ENCODE measurements around the gene ADARB1. TPM values are rescaled to one million over a fixed set of nuclear protein-coding genes. Genes with fewer than 3 reads are reported as not detected.

The ADARB1 gene
- total RNA-seq, 4 donors from 2014 or later, result 6.8 to 32.2 (median 17.3) TPM

- TF ChIP-seq POLR2A (IDR thresholded peaks at IDR 0.05) (no peak), POLR2AphosphoS5 (IDR thresholded peaks at IDR 0.05) (no peak), EP300 (IDR thresholded peaks at IDR 0.05; ENCODE audit: low read depth) (no peak), CTCF (IDR thresholded peaks at IDR 0.05) (no peak)
- in situ Hi-C loops (cut with MboI; ENCODE audit: low pct_ligation_motif_present in 1 of 4, low pct_unique_long_range_greater_than_20kb in 1 of 4, low sequenced_read_pairs in 3 of 4) (loop anchor here in 1 of 4 donors (25.0 kb wide), 1 partner anchor 301 kb away; no protein-coding TSS in a partner anchor), intact Hi-C loops (cut with DNase I; ENCODE audit: low total_unique reads) (no loop called here)
- no peak for DNase-seq
- Histone ChIP-seq H3K9me3 (no peaks in the 10 kb centered on the region), H3K27me3 (no peaks in the 10 kb centered on the region), H3K36me3 (no peaks in the 10 kb centered on the region), H3K27ac (no peak overlapping the region), H3K4me3 (no peak overlapping the region), H3K4me1 (no peaks in the 10 kb centered on the region)
- WGBS, 2 donors (ENCODE audit: low coverage in 1 of 2), result 78% methylated on average over 16 of the region's 18 CpGs; no CpG with 5 or more reads in 1 of the 2 donors
Measured at GRCh38 chr21:45161038-45161945, 86.9 kb downstream of the ADARB1 start.

GRCh38 chr21:45162115-45162514 lies 87.7 kb downstream of the ADARB1 start:
- no peaks in the 10 kb centered on the region for H3K36me3 ChIP-seq
- H3K27ac ChIP-seq, result no peak overlapping the region
- H3K4me3 ChIP-seq, result no peak overlapping the region
- intact Hi-C loops (cut with DNase I; ENCODE audit: low total_unique reads) (no loop called here), in situ Hi-C loops (cut with MboI; ENCODE audit: low pct_ligation_motif_present in 1 of 4, low pct_unique_long_range_greater_than_20kb in 1 of 4, low sequenced_read_pairs in 3 of 4) (loop anchor here in 1 of 4 donors (25.0 kb wide), 1 partner anchor 300 kb away; no protein-coding TSS in a partner anchor)
- no peak for DNase-seq
- H3K4me1 ChIP-seq, result peaks cover 0 to 5% (median 2%) of the 10 kb centered on the region in 4 donors
- 99% methylated on average over 7 of the region's 8 CpGs; no CpG with 5 or more reads in 1 of the 2 donors for WGBS, 2 donors (ENCODE audit: low coverage in 1 of 2)
- H3K27me3 ChIP-seq, result no peaks in the 10 kb centered on the region
- H3K9me3 ChIP-seq, result no peaks in the 10 kb centered on the region
- TF ChIP-seq CTCF (IDR thresholded peaks at IDR 0.05) (no peak), POLR2AphosphoS5 (IDR thresholded peaks at IDR 0.05) (no peak), EP300 (IDR thresholded peaks at IDR 0.05; ENCODE audit: low read depth) (no peak), POLR2A (IDR thresholded peaks at IDR 0.05) (no peak)

GRCh38 chr21:45162809-45163208 lies 88.4 kb downstream of the ADARB1 start:
- H3K4me3 ChIP-seq, result no peak overlapping the region
- H3K27me3 ChIP-seq, result no peaks in the 10 kb centered on the region
- no peaks in the 10 kb centered on the region for H3K36me3 ChIP-seq
- in situ Hi-C loops (cut with MboI; ENCODE audit: low pct_ligation_motif_present in 1 of 4, low pct_unique_long_range_greater_than_20kb in 1 of 4, low sequenced_read_pairs in 3 of 4), result loop anchor here in 1 of 4 donors (25.0 kb wide), 1 partner anchor 299 kb away; no protein-coding TSS in a partner anchor
- intact Hi-C loops (cut with DNase I; ENCODE audit: low total_unique reads), result no loop called here
- 93% methylated on average over 5 of the region's 5 CpGs; no CpG with 5 or more reads in 1 of the 2 donors for WGBS, 2 donors (ENCODE audit: low coverage in 1 of 2)
- peaks cover 0 to 11% (median 3%) of the 10 kb centered on the region in 4 donors for H3K4me1 ChIP-seq
- no peaks in the 10 kb centered on the region for H3K9me3 ChIP-seq
- no peak overlapping the region for H3K27ac ChIP-seq
- TF ChIP-seq EP300 (IDR thresholded peaks at IDR 0.05; ENCODE audit: low read depth), result no peak
- DNase-seq, result no peak

GRCh38 chr21:45163413-45164123 lies 89.2 kb downstream of the ADARB1 start:
- H3K9me3 ChIP-seq, result no peaks in the 10 kb centered on the region
- H3K27ac ChIP-seq, result no peak overlapping the region
- 93% methylated on average over 11 of the region's 12 CpGs; no CpG with 5 or more reads in 1 of the 2 donors for WGBS, 2 donors (ENCODE audit: low coverage in 1 of 2)
- peaks cover 0 to 11% (median 3%) of the 10 kb centered on the region in 4 donors for H3K4me1 ChIP-seq
- in situ Hi-C loops (cut with MboI; ENCODE audit: low pct_ligation_motif_present in 1 of 4, low pct_unique_long_range_greater_than_20kb in 1 of 4, low sequenced_read_pairs in 3 of 4), result loop anchor here in 1 of 4 donors (25.0 kb wide), 1 partner anchor 299 kb away; no protein-coding TSS in a partner anchor
- DNase-seq, result no peak
- no peaks in the 10 kb centered on the region for H3K27me3 ChIP-seq
- TF ChIP-seq EP300 (IDR thresholded peaks at IDR 0.05; ENCODE audit: low read depth) (no peak), POLR2A (IDR thresholded peaks at IDR 0.05) (no peak), POLR2AphosphoS5 (IDR thresholded peaks at IDR 0.05) (no peak), CTCF (IDR thresholded peaks at IDR 0.05) (no peak)
- H3K4me3 ChIP-seq, result no peak overlapping the region
- intact Hi-C loops (cut with DNase I; ENCODE audit: low total_unique reads), result no loop called here
- no peaks in the 10 kb centered on the region for H3K36me3 ChIP-seq

All from transverse colon (tissue), 4 donors.